Uterus (tissue), 4 donors: ENCODE measurements around the gene TULP3. TPM values are rescaled to one million over a fixed set of nuclear protein-coding genes. Genes with fewer than 3 reads are reported as not detected.
"Not testable (repeated sequence)": the region's sequence is repeated elsewhere in the genome, so short reads cannot be mapped to it uniquely, and the experiment has no call there.

Experiments
- DNase-seq, 2 donors: peaks; one replicate each; pipeline ENCODE4 v3.0.0-alpha.2; 2019 to 2020
- H3K27ac ChIP-seq, 2 donors: fragments of 200-600 bp; sonication (generic); 1 replicate in 1 of 2; 2 replicates in 1 of 2; pipeline ENCODE4 v1.5.1; 2016 to 2018
- H3K27me3 ChIP-seq, 2 donors: fragments of 200-600 bp; sonication (generic); one replicate each; pipeline ENCODE4 v1.5.1; 2018 to 2019; ENCODE audit warnings: control low read depth in 1 of 2
- H3K36me3 ChIP-seq, 2 donors: fragments of 200-600 bp; sonication (generic); one replicate each; pipeline ENCODE4 v1.5.1; 2019; ENCODE audit warnings: control low read depth in 1 of 2
- H3K4me1 ChIP-seq, 2 donors: fragments of 200-600 bp; sonication (generic); one replicate each; pipeline ENCODE4 v1.5.1; 2018 to 2019; ENCODE audit warnings: control low read depth in 1 of 2
- H3K4me3 ChIP-seq, 2 donors: fragments of 200-600 bp; sonication (generic); 1 replicate in 1 of 2; 2 replicates in 1 of 2; pipeline ENCODE4 v1.5.1; 2018 to 2019; ENCODE audit warnings: mild to moderate bottlenecking in 1 of 2
- H3K9me3 ChIP-seq, 2 donors: fragments of 200-600 bp; sonication (generic); one replicate each; pipeline ENCODE4 v1.5.1; 2019; ENCODE audit warnings: control low read depth in 1 of 2
- POLR2A ChIP-seq, 2 donors: fragments of 450-650 bp; IDR thresholded peaks; one replicate each; pipeline ENCODE4 v1.6.1; 2016; ENCODE audit warnings: antibody characterized with exemption in 2 of 2, mild to moderate bottlenecking in 1 of 2, moderate library complexity in 1 of 2
- intact Hi-C: fragments of 100-400 bp; cut with DNase I; formaldehyde crosslinking; loops from one replicate; pipeline ENCODE4 v1.15.1; 2023; ENCODE audit warnings: low total_unique reads
- total RNA-seq, 4 donors: library from RNA; depleted of rRNA in 3 of 4; stranded (reverse); fragments of >200 nt in 3 of 4; gene quantifications; one replicate each; pipeline versions ENCODE4 v1.1.0 to v1.2.4, GENCODE V29; 2014 to 2023
- TF ChIP-seq, protein P1 (sequence below), 4 experiments: fragments of 200-600 bp in 2 of 4; fragments of 450-650 bp in 2 of 4; sonication (generic) in 2 of 4; IDR thresholded peaks; one replicate each; pipeline ENCODE4 v1.5.1; 2016 to 2019; ENCODE audit warnings: antibody characterized with exemption in 4 of 4, mild to moderate bottlenecking in 2 of 4, moderate library complexity in 1 of 4
- donor health status: DM: yes; HTN: yes; CAD: no.

The TULP3 gene
- total RNA-seq, 4 donors from 2014 or later = 7.2 to 38.7 (median 29.4) TPM

GRCh38 chr12:2862876-2863275, 27.8 kb upstream of the TULP3 start:
- Histone ChIP-seq H3K27ac (no peak overlapping the region), H3K4me1 (no peaks in the 10 kb centered on the region), H3K27me3 (no peaks in the 10 kb centered on the region), H3K4me3 (no peak overlapping the region), H3K9me3 (no peaks in the 10 kb centered on the region), H3K36me3 (no peaks in the 10 kb centered on the region)
- intact Hi-C loops = no loop called here
- TF ChIP-seq, protein P1, sequence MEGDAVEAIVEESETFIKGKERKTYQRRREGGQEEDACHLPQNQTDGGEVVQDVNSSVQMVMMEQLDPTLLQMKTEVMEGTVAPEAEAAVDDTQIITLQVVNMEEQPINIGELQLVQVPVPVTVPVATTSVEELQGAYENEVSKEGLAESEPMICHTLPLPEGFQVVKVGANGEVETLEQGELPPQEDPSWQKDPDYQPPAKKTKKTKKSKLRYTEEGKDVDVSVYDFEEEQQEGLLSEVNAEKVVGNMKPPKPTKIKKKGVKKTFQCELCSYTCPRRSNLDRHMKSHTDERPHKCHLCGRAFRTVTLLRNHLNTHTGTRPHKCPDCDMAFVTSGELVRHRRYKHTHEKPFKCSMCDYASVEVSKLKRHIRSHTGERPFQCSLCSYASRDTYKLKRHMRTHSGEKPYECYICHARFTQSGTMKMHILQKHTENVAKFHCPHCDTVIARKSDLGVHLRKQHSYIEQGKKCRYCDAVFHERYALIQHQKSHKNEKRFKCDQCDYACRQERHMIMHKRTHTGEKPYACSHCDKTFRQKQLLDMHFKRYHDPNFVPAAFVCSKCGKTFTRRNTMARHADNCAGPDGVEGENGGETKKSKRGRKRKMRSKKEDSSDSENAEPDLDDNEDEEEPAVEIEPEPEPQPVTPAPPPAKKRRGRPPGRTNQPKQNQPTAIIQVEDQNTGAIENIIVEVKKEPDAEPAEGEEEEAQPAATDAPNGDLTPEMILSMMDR (IDR thresholded peaks at IDR 0.05) = no peak
- TF ChIP-seq POLR2A (IDR thresholded peaks at IDR 0.05) = no peak
- no peak for DNase-seq

GRCh38 chr12:2863402-2863801, 27.3 kb upstream of the TULP3 start:
- H3K9me3 ChIP-seq, intact Hi-C loops, H3K27me3 ChIP-seq, H3K4me1 ChIP-seq, DNase-seq, H3K27ac ChIP-seq, H3K36me3 ChIP-seq, H3K4me3 ChIP-seq: not testable (repeated sequence)

GRCh38 chr12:2864198-2864597, 26.5 kb upstream of the TULP3 start:
- Histone ChIP-seq H3K27ac (no peak overlapping the region), H3K36me3 (no peaks in the 10 kb centered on the region), H3K4me1 (no peaks in the 10 kb centered on the region), H3K27me3 (no peaks in the 10 kb centered on the region), H3K9me3 (no peaks in the 10 kb centered on the region), H3K4me3 (no peak overlapping the region)
- no peak for DNase-seq
- no peak for TF ChIP-seq POLR2A (IDR thresholded peaks at IDR 0.05)
- TF ChIP-seq, protein P1 (IDR thresholded peaks at IDR 0.05) = no peak
- intact Hi-C loops = no loop called here

DNA sequence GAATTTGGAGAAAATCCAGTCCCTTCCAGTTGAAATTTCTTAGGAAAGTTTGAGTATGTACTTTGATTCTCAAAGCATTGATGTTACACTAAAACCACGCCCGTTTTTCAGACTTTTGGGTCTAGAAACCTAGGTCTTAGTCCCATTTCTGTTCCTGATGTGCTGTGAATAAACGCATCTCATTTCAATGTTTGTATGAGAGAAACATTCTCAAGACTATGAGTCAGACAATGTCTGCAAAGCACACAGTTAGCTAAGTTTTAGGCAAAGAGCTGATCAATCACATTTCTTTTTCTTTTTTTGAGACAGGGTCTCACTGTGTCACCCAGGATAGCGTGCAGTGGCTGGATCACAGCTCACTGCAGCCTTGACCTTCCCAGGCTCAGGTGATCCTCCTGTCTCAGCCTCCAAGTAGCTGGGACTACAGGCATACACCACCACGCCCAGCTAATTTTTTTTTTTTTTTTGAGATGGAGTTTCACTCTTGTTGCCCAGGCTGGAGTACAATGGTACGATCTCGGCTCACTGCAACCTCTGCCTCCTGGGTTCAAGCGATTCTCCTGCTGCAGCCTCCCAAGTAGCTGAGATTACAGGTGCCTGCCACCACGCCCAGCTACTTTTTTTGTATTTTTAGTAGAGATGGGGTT, 21.6 kb upstream of the TULP3 start:
- H3K4me3 ChIP-seq, H3K9me3 ChIP-seq, H3K36me3 ChIP-seq, intact Hi-C loops, DNase-seq, H3K27ac ChIP-seq, H3K4me1 ChIP-seq, H3K27me3 ChIP-seq: not testable (repeated sequence)

GRCh38 chr12:2876431-2877046, 14.2 kb upstream of the TULP3 start:
- intact Hi-C loops = no loop called here
- Histone ChIP-seq H3K27ac (peak overlapping the region; percentile 92 to 95), H3K27me3 (no peaks in the 10 kb centered on the region), H3K9me3 (no peaks in the 10 kb centered on the region), H3K36me3 (no peaks in the 10 kb centered on the region), H3K4me3 (peak overlapping the region; percentile 62 to 72), H3K4me1 (peaks cover 0 to 12% of the 10 kb centered on the region in 2 donors)
- no peak for DNase-seq
- TF ChIP-seq, protein P1 (IDR thresholded peaks at IDR 0.05) = no peak
- TF ChIP-seq POLR2A (IDR thresholded peaks at IDR 0.05) = no peak

DNA sequence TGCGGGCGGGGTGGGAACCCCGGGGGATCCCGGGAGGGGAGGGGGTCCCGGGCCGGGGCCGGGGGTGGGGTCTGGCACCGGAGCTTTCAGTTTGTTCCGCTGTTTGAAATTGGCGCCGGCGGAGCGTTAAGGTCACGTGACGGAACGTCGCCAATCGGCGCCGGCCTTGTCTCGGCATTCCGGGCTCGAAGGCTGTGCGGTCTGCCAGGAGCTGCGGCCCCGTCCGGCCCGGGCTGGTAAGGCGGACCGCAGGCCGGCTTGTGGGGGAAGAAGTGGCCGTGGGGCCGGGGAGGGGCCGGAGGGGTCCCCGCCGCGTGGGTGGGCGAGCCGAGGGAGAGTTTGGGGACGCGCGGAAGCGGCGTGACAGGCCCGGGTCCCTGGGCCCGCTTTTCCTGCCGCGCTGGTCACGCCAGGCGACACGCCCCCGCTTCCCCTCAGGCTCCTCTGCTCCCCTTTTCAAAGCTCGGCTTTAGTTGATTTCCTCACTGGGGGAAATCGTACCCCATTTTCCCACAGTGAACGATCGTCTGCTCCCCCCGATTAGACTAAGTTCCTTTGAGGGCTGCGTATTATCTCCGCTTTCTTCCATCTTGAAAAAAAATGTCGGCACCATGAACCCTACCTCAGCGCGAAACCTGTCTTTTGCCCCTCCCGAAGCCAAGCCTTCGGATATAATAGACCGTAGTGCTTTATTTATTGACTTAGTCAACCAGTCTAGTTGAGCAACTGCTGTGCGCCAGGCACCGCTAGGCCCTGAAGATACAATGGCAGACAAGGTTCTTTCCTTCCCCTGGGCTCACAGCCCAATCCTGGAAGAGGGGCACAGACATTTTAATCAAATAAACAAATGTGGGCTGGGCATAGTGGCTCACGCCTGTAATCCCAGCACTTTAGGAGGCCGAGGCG, 13.4 kb upstream of the TULP3 start, which contains the start of the genes FOXM1 and RHNO1:
Gene FOXM1, minus strand, starts transcription at position 128 of the 906 bp plus-strand sequence. CDS start 2,696 bp downstream, outside the sequence.
Gene RHNO1, plus strand, starts transcription at position 177 of the 906 bp plus-strand sequence. CDS start 8,144 bp downstream, outside the sequence.
- H3K9me3 ChIP-seq = no peaks in the 10 kb centered on the region
- intact Hi-C loops = no loop called here

More for the DNA sequence above, 13.4 kb upstream of the TULP3 start, which contains the start of the genes FOXM1 and RHNO1:
- peak; percentile 91 for DNase-seq
- H3K36me3 ChIP-seq = no peaks in the 10 kb centered on the region
- peaks cover 0 to 12% of the 10 kb centered on the region in 2 donors for H3K4me1 ChIP-seq
- peak within 1 kb of the TSS; percentile 62 to 72 for H3K4me3 ChIP-seq
- peak within 1 kb of the TSS; percentile 92 to 95 for H3K27ac ChIP-seq
- no peaks in the 10 kb centered on the region for H3K27me3 ChIP-seq
- TF ChIP-seq, protein P1 (IDR thresholded peaks at IDR 0.05) = peak in 3 of 4 experiments; percentile 34 to 38 (median 34)
- TF ChIP-seq POLR2A (IDR thresholded peaks at IDR 0.05) = peak; percentile 39 to 79
